Breast epithelium (tissue), 4 donors: ENCODE measurements around the gene TGM1. TPM values are rescaled to one million over a fixed set of nuclear protein-coding genes. Genes with fewer than 3 reads are reported as not detected.

Experiments
- DNase-seq, 2 donors: peaks; one replicate each; pipeline ENCODE4 v3.0.0-alpha.2; 2019; ENCODE audit warnings: low spot score in 2 of 2
- H3K27ac ChIP-seq, 2 donors: fragments of 200-600 bp; sonication (generic) in 1 of 2; one replicate each; pipeline ENCODE4 v1.5.1; 2016 to 2019; ENCODE audit warnings: mild to moderate bottlenecking in 1 of 2
- H3K27me3 ChIP-seq, 2 donors: fragments of 200-600 bp; sonication (generic) in 1 of 2; one replicate each; pipeline versions ENCODE4 v1.5.1 to v1.6.0; 2017 to 2019; ENCODE audit warnings: control low read depth in 1 of 2, mild to moderate bottlenecking in 1 of 2
- H3K36me3 ChIP-seq: fragments of 200-600 bp; one replicate; pipeline ENCODE4 v1.5.1; 2019
- H3K4me1 ChIP-seq, 2 donors: fragments of 200-600 bp; sonication (generic); one replicate each; pipeline ENCODE4 v1.5.1; 2016 to 2019; ENCODE audit warnings: control low read depth in 1 of 2
- H3K4me3 ChIP-seq, 3 donors: fragments of 200-600 bp; sonication (generic); 1 replicate in 2 of 3; 2 replicates in 1 of 3; pipeline ENCODE4 v1.5.1; 2016 to 2019; ENCODE audit warnings: mild to moderate bottlenecking in 3 of 3, moderate library complexity in 2 of 3
- H3K9me3 ChIP-seq, 2 donors: fragments of 200-600 bp; sonication (generic) in 1 of 2; one replicate each; pipeline ENCODE4 v1.5.1; 2016 to 2019; ENCODE audit warnings: control low read depth in 1 of 2
- CTCF ChIP-seq, 3 donors: fragments of 450-650 bp; IDR thresholded peaks; one replicate each; pipeline ENCODE4 v1.5.1; 2016 to 2017; ENCODE audit warnings: antibody characterized with exemption in 3 of 3, mild to moderate bottlenecking in 3 of 3, moderate library complexity in 3 of 3
- POLR2A ChIP-seq: fragments of 450-650 bp; IDR thresholded peaks from one replicate; pipeline ENCODE4 v1.6.1; 2016; ENCODE audit warnings: antibody characterized with exemption, mild to moderate bottlenecking, moderate library complexity
- POLR2AphosphoS5 ChIP-seq, 3 donors: sonication (generic); formaldehyde crosslinking; IDR thresholded peaks; one replicate each; pipeline ENCODE4 v1.6.1; 2017; ENCODE audit warnings: antibody characterized with exemption in 3 of 3
- intact Hi-C: fragments of 100-400 bp; cut with DNase I; formaldehyde crosslinking; loops from one replicate; pipeline ENCODE4 v1.15.1; 2023; ENCODE audit warnings: low total_unique reads
- total RNA-seq, 3 donors: library from RNA; depleted of rRNA; stranded (reverse); fragments of >200 nt; gene quantifications; one replicate each; pipeline ENCODE4 v1.1.0, GENCODE V29; 2016

The TGM1 gene
- total RNA-seq, 3 donors from 2014 or later: 0.32 to 18.7 (median 1.6) TPM

GRCh38 chr14:24279301-24280186, 16.6 kb upstream of the TGM1 start:
- intact Hi-C loops: no loop called here
- Histone ChIP-seq H3K27me3 (no peaks in the 10 kb centered on the region), H3K9me3 (no peaks in the 10 kb centered on the region), H3K36me3 (no peaks in the 10 kb centered on the region), H3K4me3 (no peak overlapping the region), H3K27ac (peak overlapping the region in 1 of 2 donors; percentile 38), H3K4me1 (no peaks in the 10 kb centered on the region)
- TF ChIP-seq POLR2A: no peak
- no peak for TF ChIP-seq CTCF (IDR thresholded peaks at IDR 0.05)
- TF ChIP-seq POLR2AphosphoS5 (IDR thresholded peaks at IDR 0.05): no peak
- DNase-seq: no peak

GRCh38 chr14:24278424-24278823, 15.4 kb upstream of the TGM1 start:
- Histone ChIP-seq H3K36me3 (no peaks in the 10 kb centered on the region), H3K9me3 (no peaks in the 10 kb centered on the region), H3K27me3 (no peaks in the 10 kb centered on the region), H3K27ac (no peak overlapping the region), H3K4me3 (no peak overlapping the region), H3K4me1 (no peaks in the 10 kb centered on the region)
- TF ChIP-seq CTCF (IDR thresholded peaks at IDR 0.05) (no peak), POLR2AphosphoS5 (IDR thresholded peaks at IDR 0.05) (no peak), POLR2A (no peak)
- DNase-seq: no peak
- intact Hi-C loops: no loop called here

GRCh38 chr14:24277606-24278321, 14.8 kb upstream of the TGM1 start:
- no peak overlapping the region for H3K4me3 ChIP-seq
- no peaks in the 10 kb centered on the region for H3K36me3 ChIP-seq
- H3K27me3 ChIP-seq: no peaks in the 10 kb centered on the region
- intact Hi-C loops: no loop called here
- H3K27ac ChIP-seq: peak overlapping the region in 1 of 2 donors; percentile 13
- H3K9me3 ChIP-seq: no peaks in the 10 kb centered on the region
- DNase-seq: no peak
- no peak for TF ChIP-seq POLR2AphosphoS5 (IDR thresholded peaks at IDR 0.05)
- TF ChIP-seq POLR2A: no peak
- no peak for TF ChIP-seq CTCF (IDR thresholded peaks at IDR 0.05)
- H3K4me1 ChIP-seq: no peaks in the 10 kb centered on the region

- Histone ChIP-seq H3K4me1 (no peaks in the 10 kb centered on the region), H3K4me3 (no peak overlapping the region), H3K27me3 (no peaks in the 10 kb centered on the region), H3K36me3 (no peaks in the 10 kb centered on the region), H3K9me3 (no peaks in the 10 kb centered on the region), H3K27ac (no peak overlapping the region)
- intact Hi-C loops: no loop called here
- TF ChIP-seq POLR2AphosphoS5 (IDR thresholded peaks at IDR 0.05): no peak
- no peak for TF ChIP-seq CTCF (IDR thresholded peaks at IDR 0.05)
- TF ChIP-seq POLR2A: no peak
- no peak for DNase-seq
Measured at GRCh38 chr14:24277071-24277470, 14.1 kb upstream of the TGM1 start.

GRCh38 chr14:24274101-24274543, 11.1 kb upstream of the TGM1 start:
- Histone ChIP-seq H3K27me3 (no peaks in the 10 kb centered on the region), H3K4me3 (no peak overlapping the region), H3K4me1 (no peaks in the 10 kb centered on the region), H3K27ac (no peak overlapping the region), H3K36me3 (no peaks in the 10 kb centered on the region), H3K9me3 (no peaks in the 10 kb centered on the region)
- TF ChIP-seq POLR2AphosphoS5 (IDR thresholded peaks at IDR 0.05) (no peak), POLR2A (no peak), CTCF (IDR thresholded peaks at IDR 0.05) (no peak)
- DNase-seq: no peak
- intact Hi-C loops: no loop called here
